HTERT RPE-1 (cell line): ENCODE measurements around the gene SHANK3.

Experiments used
- in situ Hi-C: fragments of 300-500 bp; cut with MboI; formaldehyde crosslinking; loops from 4 replicates; pipeline ENCODE4 v1.14.3; 2020; ENCODE audit warnings: low sequenced_read_pairs

The SHANK3 gene

DNA sequence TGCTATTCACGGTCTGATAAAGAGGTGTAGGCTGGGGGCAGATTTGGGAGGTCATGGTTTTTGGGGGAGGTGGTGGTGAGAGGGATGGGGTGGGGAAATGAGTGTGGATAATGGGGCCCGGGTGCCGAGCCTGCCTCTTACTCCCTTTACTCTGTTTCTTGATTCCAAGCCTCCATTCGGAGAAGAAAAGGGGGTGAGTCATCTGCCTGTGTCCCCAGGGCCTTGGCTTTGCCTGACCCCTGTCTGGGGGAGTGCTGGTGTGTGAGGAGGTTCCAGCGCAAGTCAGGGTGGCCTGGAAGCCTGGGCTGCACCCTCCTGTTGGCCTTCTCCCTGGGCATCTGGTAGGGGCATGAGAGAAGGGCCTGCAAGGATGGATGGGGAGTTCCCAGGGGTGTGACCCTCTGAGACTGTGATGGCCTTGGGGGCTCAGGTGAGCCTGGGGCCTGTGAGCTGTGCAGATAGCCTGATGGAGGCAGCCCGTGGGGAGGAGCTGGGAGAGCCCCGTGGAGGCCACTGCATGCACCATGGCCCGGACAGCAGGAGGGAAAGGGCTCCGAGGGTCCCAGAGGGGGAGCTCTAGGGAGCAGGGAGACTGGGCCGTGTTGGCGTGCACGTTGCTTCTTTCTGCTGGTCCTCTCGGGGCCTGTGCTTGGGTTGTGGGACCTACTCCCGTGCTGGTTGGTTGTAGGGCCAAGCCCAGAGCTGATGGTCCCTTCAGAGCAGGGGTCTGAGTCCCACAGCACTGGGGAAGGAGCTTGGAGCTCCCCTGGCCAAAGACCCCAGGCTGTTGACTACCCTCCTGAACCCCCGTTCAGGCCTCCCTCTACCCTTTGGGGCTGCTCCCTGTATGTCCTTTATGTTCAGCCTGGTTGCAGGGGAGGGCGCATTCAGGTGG is 39.1 kb downstream of the SHANK3 start:
- in situ Hi-C loops = no loop called here

DNA sequence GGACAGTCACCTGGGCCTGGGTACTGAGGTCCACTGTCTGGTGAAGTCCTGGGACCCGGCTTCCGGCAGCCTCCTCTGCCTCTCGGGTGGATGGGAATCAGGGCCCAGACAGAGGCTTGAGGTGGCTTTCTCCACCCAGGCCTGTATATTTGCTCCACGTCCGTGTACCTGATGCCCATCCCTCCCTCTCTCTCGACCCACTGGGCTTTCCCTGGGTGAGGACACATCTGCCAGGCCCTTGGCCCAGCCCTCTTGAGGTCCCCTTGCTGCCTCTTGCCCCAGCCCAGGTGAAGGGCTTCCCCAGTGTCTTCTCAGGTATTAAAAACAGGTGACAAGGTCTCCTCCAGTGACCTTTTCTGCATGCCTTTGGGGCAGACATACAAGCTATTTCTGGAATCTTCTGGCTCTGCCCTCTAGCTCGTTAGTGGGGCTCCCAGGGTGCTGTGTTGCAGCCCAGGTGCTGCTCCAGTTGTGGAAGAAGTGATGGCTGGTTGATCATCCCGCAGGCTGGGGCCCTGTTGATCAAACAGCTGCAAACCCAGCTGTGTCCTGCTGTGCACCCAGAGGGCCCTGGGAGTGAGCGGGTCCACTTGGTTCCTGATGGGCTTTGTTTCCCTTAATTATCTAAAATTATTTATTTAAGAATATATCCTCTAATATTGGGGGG is 39.9 kb downstream of the SHANK3 start:
- in situ Hi-C loops = no loop called here

- in situ Hi-C loops = no loop called here
Measured at GRCh38 chr22:50713008-50713385, 40.4 kb downstream of the SHANK3 start.

DNA sequence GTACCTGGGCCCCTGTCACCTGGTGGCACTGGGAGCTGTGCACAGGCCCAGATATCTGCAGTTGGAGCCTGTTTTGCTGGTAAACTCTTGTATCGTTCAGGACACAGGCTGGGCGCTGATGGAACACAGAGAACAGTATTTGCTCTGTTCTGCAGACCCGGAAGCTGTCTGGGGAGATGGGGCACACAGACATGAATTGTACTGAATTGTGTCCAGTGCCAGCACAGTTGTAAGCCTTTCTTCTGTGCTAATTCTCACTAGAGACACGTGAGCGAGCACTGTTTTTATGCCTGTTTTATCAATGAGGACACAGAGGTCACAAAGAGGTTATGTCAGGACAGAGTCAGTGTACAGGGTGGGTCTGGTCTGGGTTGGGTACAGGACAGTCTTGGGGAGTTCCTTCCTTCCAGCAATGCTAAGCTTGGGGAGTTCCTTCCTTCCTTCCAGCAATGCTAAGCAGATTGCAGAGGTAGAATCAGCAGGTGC is 41.0 kb downstream of the SHANK3 start:
- in situ Hi-C loops = no loop called here

DNA sequence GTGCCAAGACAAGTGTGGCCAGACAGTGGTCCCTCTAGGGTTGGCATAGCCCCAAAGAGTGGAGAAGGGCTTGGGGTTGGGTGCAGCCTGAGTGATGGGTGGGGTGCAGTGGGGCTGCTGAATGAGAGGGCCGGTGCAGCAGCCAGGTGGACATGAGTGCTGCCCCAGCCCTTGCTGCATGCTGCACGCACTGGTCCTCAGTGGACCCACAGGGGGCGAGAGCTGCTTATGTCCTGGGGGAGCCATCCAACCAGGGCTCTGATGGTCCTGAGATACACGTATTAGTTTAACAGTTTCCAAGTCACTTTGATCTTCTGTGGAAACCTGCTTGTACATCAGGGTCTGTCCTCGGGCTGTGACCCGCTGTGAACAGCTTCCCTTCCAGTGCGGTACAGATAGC is 41.5 kb downstream of the SHANK3 start:
- in situ Hi-C loops = no loop called here

DNA sequence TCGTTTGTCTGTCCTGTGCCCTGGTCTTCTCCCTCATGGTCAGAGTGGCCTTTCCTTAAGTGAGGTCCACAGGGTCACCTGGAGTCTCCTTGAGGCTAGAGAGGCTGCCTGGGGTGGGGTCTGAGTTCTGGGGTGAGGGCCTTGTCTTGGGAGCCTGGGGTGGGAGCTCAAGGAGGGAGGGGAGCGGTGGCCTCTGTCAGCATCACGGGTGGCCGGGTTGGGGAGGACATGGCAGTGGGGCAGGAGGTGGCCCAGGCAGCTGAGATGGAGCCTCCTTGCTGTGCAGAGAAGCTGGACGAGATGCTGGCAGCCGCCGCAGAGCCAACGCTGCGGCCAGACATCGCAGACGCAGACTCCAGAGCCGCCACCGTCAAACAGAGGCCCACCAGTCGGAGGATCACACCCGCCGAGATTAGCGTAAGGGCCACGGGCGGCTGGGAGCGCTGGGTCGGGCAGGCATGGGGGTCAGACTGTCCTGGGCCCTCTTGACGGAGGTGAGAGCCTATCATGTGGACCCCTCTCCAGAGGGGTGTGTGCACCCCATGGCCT is 42.1 kb downstream of the SHANK3 start:
- in situ Hi-C loops = no loop called here

GRCh38 chr22:50715250-50715649 is 42.6 kb downstream of the SHANK3 start:
- in situ Hi-C loops = no loop called here

GRCh38 chr22:50715776-50716175 is 43.2 kb downstream of the SHANK3 start:
- in situ Hi-C loops = no loop called here

DNA sequence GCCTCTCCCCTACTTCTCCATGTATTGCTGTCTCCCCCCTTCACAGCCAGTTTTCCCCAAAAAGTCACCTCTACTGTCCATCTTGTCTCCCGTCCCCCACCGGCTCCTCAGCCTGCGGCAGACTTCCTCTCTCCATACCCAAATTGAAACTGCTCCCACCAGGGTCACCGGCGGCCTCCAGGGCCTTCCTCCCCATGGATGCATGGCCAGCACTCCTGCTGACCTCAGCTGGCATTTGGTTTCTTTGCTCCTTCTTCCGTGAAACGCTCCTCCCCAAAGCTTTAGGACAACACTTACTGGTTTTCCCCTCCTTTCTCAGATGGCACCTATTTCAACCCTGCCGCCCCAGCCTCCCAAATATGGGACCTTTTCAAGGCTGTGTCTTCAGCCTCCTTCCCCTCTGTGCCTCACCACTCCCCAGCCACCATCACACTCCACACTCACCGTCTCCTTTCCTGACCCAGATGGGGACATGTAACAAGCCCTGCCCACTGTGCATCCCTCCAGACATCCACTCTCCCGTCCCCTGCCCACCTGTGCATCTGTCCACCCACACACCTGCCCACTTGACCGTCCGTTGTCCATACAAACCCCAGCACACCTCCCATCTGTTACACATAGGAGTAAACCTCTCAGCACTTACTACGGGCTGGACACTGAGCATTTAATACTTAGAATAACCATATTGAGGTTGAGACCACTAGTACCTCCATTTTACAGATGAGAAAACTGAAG is 43.8 kb downstream of the SHANK3 start:
- in situ Hi-C loops = no loop called here

DNA sequence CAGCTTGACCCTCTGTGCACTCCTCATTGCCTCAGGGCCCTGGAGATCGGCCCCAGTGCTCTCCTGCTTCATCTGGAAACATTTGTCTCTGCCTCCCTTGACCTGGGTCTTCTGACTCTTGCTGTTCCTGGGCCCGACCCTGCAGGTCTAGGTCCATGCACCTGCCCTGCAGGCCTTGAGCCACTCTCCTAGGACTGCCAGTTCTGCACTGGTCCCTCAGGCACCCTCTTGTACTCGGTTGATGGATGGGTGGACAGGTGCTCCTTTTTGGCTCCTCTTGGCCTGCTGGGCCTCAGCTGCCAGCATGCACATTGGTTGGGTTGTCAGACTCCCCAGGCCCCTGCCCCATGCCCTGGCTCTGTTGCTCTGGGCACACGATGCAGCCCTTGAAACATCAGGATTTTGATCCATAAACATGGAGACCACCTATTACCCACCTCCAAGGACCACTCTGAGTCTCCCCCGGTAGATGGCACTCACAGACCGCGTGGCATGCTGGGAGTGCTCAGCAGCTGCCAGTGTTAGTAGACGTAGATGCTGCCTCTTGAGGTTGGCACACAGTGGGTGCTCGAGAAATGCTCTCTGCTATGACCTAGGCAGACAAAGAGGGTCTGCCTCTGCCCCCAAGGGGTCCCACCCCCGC is 45.2 kb downstream of the SHANK3 start:
- in situ Hi-C loops = no loop called here

DNA sequence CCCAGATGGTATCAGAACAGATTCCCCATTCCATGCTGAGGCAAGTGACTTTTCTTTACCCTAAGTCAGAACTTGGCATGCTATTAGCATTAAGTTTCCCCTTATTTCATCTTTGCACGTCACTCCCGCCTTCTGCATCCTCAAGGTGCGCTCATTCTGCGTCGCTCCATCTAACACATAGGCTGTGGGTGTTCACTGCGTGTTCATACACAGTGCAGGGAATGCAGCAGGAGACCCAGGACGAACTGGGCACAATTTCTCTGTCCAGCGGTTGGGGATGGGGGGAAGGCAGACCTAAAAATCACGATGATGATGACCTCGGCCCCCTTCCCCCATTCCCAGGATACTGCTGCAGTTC is 45.7 kb downstream of the SHANK3 start:
- in situ Hi-C loops = no loop called here

- in situ Hi-C loops = no loop called here
Measured at GRCh38 chr22:50719814-50720300, 47.2 kb downstream of the SHANK3 start.

GRCh38 chr22:50720301-50721256 is 48.0 kb downstream of the SHANK3 start:
- in situ Hi-C loops = no loop called here

DNA sequence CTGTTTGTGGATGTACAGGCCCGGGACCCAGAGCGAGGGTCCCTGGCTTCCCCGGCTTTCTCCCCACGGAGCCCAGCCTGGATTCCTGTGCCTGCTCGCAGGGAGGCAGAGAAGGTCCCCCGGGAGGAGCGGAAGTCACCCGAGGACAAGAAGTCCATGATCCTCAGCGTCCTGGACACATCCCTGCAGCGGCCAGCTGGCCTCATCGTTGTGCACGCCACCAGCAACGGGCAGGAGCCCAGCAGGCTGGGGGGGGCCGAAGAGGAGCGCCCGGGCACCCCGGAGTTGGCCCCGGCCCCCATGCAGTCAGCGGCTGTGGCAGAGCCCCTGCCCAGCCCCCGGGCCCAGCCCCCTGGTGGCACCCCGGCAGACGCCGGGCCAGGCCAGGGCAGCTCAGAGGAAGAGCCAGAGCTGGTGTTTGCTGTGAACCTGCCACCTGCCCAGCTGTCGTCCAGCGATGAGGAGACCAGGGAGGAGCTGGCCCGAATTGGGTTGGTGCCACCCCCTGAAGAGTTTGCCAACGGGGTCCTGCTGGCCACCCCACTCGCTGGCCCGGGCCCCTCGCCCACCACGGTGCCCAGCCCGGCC is 48.7 kb downstream of the SHANK3 start:
- in situ Hi-C loops = no loop called here

DNA sequence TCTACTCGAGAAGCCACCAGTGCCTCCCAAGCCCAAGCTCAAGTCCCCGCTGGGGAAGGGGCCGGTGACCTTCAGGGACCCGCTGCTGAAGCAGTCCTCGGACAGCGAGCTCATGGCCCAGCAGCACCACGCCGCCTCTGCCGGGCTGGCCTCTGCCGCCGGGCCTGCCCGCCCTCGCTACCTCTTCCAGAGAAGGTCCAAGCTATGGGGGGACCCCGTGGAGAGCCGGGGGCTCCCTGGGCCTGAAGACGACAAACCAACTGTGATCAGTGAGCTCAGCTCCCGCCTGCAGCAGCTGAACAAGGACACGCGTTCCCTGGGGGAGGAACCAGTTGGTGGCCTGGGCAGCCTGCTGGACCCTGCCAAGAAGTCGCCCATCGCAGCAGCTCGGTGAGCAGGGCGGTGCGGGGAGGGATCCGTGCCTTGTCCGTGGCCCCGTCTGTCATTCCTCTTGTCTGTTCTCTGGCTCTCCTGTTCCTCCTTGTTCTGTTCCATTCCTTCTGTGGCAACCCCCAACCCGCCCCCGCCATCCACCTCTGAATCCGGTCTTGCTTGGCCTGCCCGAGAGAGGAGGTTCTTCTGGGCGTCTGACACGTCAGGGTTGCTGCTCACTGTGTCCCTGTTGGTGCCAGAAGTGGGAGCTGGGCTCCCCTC is 49.6 kb downstream of the SHANK3 start:
- in situ Hi-C loops = no loop called here
